Ishikawa (cell line): ENCODE results near the gene ATF2.

Source experiments
- CEBPB ChIP-seq: IDR thresholded peaks from 2 replicates; pipeline ENCODE4 v1.6.1; 2012
- CREB1 ChIP-seq: IDR thresholded peaks from 2 replicates; pipeline ENCODE4 v1.6.1; 2012; ENCODE audit warnings: low read depth
- EGR1 ChIP-seq: IDR thresholded peaks from 2 replicates; pipeline ENCODE4 v1.6.1; 2012
- EP300 ChIP-seq: IDR thresholded peaks from 2 replicates; pipeline ENCODE4 v1.6.1; 2012; ENCODE audit warnings: borderline replicate concordance
- FOXM1 ChIP-seq: IDR thresholded peaks from 2 replicates; pipeline ENCODE4 v1.6.1; 2012; ENCODE audit warnings: low read depth, borderline replicate concordance
- MAX ChIP-seq: IDR thresholded peaks from 2 replicates; pipeline ENCODE4 v1.6.1; 2012
- NFIC ChIP-seq: IDR thresholded peaks from 2 replicates; pipeline ENCODE4 v1.6.1; 2012
- RAD21 ChIP-seq: IDR thresholded peaks from 2 replicates; pipeline ENCODE4 v1.6.1; 2012; ENCODE audit warnings: low read depth
- REST ChIP-seq: IDR thresholded peaks from 2 replicates; pipeline ENCODE4 v1.6.1; 2012; ENCODE audit warnings: low read depth, mild to moderate bottlenecking
- TAF1 ChIP-seq: IDR thresholded peaks from 2 replicates; pipeline ENCODE4 v1.6.1; 2012; ENCODE audit warnings: low read depth, mild to moderate bottlenecking
- TCF12 ChIP-seq: IDR thresholded peaks from 2 replicates; pipeline ENCODE4 v1.6.1; 2012; ENCODE audit warnings: low read depth
- TEAD4 ChIP-seq: IDR thresholded peaks from 2 replicates; pipeline ENCODE4 v1.6.1; 2012
- USF1 ChIP-seq: IDR thresholded peaks from 2 replicates; pipeline ENCODE4 v1.6.1; 2012
- YY1 ChIP-seq: IDR thresholded peaks from 2 replicates; pipeline ENCODE4 v1.6.1; 2012; ENCODE audit warnings: low read depth
- ZBTB7A ChIP-seq: IDR thresholded peaks from 2 replicates; pipeline ENCODE4 v1.6.1; 2012; ENCODE audit warnings: low read depth

ATF2 gene

GRCh38 chr2:175147186-175147585, 20.8 kb downstream of the ATF2 start:
- TF ChIP-seq REST (no peak), MAX (no peak), EP300 (no peak), TAF1 (no peak), CREB1 (no peak), EGR1 (no peak), RAD21 (no peak)

GRCh38 chr2:175143678-175144077, 24.3 kb downstream of the ATF2 start:
- TF ChIP-seq EP300 (no peak), NFIC (no peak), FOXM1 (no peak), REST (no peak), TCF12 (no peak), YY1 (no peak)

GRCh38 chr2:175143191-175143590, 24.8 kb downstream of the ATF2 start:
- TF ChIP-seq EGR1 (no peak), CEBPB (no peak), USF1 (no peak), EP300 (no peak), TAF1 (no peak), ZBTB7A (no peak), YY1 (no peak)

GRCh38 chr2:175140332-175140731, 27.7 kb downstream of the ATF2 start:
- TF ChIP-seq YY1 (no peak), TAF1 (no peak), ZBTB7A (no peak), REST (no peak), TEAD4 (no peak), CREB1 (no peak), EP300 (no peak), CEBPB (no peak), FOXM1 (no peak), EGR1 (no peak)

GRCh38 chr2:175137793-175138192, 30.2 kb downstream of the ATF2 start:
- TF ChIP-seq FOXM1 = no peak
- no peak for TF ChIP-seq USF1
- no peak for TF ChIP-seq MAX
- no peak for TF ChIP-seq ZBTB7A
- TF ChIP-seq NFIC = no peak
- no peak for TF ChIP-seq EGR1
